DOHH2 (cell line): Measurements from ENCODE around the gene AXIN2.

Experiments used
- EZH2phosphoT487 ChIP-seq: fragments of 200-600 bp; sonication (generic); IDR thresholded peaks from 2 replicates; pipeline ENCODE4 v1.6.1; 2017; ENCODE audit warnings: borderline replicate concordance, mild to moderate bottlenecking, antibody characterized with exemption, low read length, moderate library complexity, mixed read lengths
- TF ChIP-seq, protein P1 (sequence below): fragments of 200-600 bp; sonication (generic); IDR thresholded peaks from one replicate; pipeline ENCODE4 v1.5.1; 2014; ENCODE audit warnings: antibody characterized with exemption, mild to moderate bottlenecking, low read depth, low read length; ENCODE audit not compliant: poor library complexity, severe bottlenecking

DNA sequence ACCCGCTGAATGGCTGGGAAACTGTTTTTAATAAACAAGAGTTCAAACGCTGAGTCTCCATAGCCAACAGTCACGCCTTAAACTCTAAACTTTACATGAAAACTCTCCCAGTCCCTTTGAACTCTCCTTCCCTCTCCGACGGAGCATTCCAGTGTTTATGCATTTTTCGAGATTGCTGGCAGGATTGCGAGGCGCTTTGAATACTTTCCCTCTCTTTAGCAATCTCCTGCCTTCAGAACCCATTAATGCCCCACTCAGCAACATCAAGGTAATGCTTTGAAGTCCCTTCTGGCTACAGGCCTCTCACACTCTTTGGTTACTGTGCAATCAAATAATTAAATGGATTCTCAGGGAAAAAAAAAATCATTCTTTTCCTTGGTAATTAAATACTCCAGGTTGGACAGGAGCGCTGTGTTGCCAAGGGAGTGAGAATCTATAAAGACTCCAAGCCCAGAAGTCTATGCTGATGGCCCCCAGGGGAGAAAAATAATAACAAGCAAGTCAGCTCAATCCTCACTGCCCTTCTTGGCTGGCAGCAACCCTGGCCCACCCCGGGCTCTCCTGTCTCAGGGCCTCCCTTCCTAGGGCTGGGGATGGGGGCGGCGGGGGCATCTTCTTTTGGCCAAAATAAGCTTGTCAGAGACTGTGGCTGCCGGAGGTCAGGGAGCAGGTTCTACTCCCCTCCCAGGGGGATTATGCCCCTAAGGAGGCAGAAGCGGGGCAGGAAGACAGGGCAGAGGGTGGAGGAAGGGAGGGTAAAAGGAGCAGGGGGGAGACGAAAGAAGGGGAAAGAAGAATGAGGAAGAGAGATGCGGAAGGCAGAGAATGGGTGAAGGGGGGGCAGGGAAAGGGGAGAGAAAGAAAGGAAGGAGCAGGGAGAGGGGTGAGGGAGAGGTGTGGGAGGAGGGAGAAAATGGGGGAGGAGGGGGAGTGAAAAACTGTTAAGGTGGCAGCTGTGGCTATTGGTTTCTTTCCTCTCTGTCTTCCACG is 45.2 kb downstream of the AXIN2 start:
- TF ChIP-seq, protein P1, sequence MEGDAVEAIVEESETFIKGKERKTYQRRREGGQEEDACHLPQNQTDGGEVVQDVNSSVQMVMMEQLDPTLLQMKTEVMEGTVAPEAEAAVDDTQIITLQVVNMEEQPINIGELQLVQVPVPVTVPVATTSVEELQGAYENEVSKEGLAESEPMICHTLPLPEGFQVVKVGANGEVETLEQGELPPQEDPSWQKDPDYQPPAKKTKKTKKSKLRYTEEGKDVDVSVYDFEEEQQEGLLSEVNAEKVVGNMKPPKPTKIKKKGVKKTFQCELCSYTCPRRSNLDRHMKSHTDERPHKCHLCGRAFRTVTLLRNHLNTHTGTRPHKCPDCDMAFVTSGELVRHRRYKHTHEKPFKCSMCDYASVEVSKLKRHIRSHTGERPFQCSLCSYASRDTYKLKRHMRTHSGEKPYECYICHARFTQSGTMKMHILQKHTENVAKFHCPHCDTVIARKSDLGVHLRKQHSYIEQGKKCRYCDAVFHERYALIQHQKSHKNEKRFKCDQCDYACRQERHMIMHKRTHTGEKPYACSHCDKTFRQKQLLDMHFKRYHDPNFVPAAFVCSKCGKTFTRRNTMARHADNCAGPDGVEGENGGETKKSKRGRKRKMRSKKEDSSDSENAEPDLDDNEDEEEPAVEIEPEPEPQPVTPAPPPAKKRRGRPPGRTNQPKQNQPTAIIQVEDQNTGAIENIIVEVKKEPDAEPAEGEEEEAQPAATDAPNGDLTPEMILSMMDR: no peak
- TF ChIP-seq EZH2phosphoT487: no peak
